GM12875 (cell line): ENCODE measurements around the gene AP3B1.
A peak's percentile ranks its signal among the peaks of the same experiment; 100 is the strongest.

Experiments
- H3K4me3 ChIP-seq: one replicate; pipeline ENCODE4 v1.5.1; 2011; ENCODE audit warnings: low read depth, low read length, control low read depth
- CTCF ChIP-seq: IDR thresholded peaks from 2 replicates; pipeline ENCODE4 v1.5.1; 2011; ENCODE audit warnings: low read depth, mild to moderate bottlenecking, control low read depth, inconsistent platforms, low read length, moderate library complexity, borderline replicate concordance; ENCODE audit not compliant: insufficient read depth

The AP3B1 gene

GRCh38 chr5:77985247-77985646 is 309.3 kb downstream of the AP3B1 start:
- H3K4me3 ChIP-seq: no peak overlapping the region
- no peak for TF ChIP-seq CTCF

- no peak for TF ChIP-seq CTCF
- no peak overlapping the region for H3K4me3 ChIP-seq
These were observed 309.9 kb downstream of the AP3B1 start for GRCh38 chr5:77984587-77984986.

GRCh38 chr5:77983482-77984199 is 310.9 kb downstream of the AP3B1 start:
- no peak overlapping the region for H3K4me3 ChIP-seq
- TF ChIP-seq CTCF: no peak

- no peak overlapping the region for H3K4me3 ChIP-seq
- no peak for TF ChIP-seq CTCF
These were observed 312.7 kb downstream of the AP3B1 start for GRCh38 chr5:77981820-77982219.

GRCh38 chr5:77974576-77974975 is 319.9 kb downstream of the AP3B1 start:
- no peak for TF ChIP-seq CTCF
- no peak overlapping the region for H3K4me3 ChIP-seq

- H3K4me3 ChIP-seq: peak overlapping the region; percentile 51
- 0 out of 2 replicates have a peak, but pooled peaks have one; percentile 5 for TF ChIP-seq CTCF
These were observed 321.3 kb downstream of the AP3B1 start for GRCh38 chr5:77973253-77973609.

GRCh38 chr5:77972469-77973252 is 321.8 kb downstream of the AP3B1 start:
- TF ChIP-seq CTCF: peak; percentile 70
- peak overlapping the region; percentile 51 for H3K4me3 ChIP-seq
